HG03342 (cell line): ENCODE data around the gene CHAF1A.

Source experiments
- ATAC-seq: cut with Tn5 transposase; IDR thresholded peaks from one replicate; pipeline ENCODE4 v1.9.1; 2021; ENCODE audit warnings: mild to moderate bottlenecking, moderate library complexity; ENCODE audit not compliant: unreplicated experiment

Gene CHAF1A

DNA sequence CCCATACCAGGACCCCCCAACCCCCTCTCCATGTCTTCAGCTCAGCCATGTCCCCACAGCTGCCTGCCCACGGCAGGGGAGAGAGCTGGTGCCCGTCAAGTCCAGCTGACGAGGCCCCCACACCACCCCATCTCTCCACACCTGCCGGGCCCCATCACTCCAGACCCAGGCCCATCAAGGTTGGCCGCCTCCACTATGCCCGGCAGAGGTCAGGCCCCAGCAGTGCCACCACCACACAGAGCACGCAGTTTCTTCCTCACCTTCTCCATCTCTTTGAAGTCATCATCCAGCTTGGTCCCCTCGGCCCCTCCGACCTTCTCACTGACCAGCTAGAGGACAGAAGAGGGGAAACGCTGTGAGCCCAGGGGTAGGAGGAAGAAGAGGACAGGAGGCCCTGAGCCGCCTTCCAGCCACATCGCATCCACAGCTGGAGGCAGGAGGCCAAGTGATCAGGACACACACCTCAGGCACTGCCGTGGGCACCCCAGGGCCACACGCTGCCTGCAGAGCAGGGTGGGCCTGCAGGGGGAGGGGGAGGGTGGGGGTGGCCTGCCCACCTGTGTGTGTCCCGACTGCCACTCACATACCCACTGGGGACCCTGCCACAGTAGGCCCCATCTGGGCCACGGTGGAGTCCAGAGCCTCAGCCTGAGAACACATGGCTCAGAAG lies 35.6 kb upstream of the CHAF1A start:
- no peak for ATAC-seq

DNA sequence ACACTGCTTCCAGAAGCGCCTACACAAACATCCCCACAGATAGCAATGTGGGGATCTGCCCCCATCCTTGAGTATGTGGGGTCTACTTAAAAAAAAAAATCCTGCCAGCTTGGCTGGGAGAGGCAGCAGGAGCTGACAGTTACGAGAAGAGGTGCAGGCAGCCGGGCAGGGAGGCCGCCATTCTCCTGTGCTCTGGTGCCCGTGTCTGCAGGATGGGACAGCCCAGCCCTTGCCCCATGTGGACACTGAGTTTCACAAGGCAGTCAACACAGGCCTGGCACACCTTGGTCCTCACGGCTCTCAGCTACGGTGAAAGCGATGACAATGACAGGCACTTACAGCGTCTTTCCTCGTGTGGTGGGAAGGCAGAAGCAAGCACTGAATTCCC lies 35.1 kb upstream of the CHAF1A start:
- no peak for ATAC-seq

DNA sequence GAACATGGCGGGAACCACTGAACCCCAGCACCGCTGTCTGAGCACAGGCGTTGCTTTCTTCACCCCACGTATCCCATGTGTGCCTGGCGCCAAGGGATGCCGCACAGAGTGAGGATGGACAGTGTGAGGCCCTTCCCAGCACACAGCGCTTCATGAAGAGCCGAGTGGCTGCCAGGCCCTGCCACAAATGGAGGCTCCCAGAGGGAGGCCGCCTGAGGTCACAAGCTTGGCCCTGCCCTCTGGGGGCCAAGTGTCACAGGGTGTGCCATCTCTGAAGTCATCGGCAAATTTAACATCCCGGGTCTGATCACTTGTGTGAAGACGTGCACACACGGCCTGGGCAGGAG lies 34.7 kb upstream of the CHAF1A start:
- no peak for ATAC-seq

- no peak for ATAC-seq
Measured at GRCh38 chr19:4368128-4368820, 34.2 kb upstream of the CHAF1A start.

DNA sequence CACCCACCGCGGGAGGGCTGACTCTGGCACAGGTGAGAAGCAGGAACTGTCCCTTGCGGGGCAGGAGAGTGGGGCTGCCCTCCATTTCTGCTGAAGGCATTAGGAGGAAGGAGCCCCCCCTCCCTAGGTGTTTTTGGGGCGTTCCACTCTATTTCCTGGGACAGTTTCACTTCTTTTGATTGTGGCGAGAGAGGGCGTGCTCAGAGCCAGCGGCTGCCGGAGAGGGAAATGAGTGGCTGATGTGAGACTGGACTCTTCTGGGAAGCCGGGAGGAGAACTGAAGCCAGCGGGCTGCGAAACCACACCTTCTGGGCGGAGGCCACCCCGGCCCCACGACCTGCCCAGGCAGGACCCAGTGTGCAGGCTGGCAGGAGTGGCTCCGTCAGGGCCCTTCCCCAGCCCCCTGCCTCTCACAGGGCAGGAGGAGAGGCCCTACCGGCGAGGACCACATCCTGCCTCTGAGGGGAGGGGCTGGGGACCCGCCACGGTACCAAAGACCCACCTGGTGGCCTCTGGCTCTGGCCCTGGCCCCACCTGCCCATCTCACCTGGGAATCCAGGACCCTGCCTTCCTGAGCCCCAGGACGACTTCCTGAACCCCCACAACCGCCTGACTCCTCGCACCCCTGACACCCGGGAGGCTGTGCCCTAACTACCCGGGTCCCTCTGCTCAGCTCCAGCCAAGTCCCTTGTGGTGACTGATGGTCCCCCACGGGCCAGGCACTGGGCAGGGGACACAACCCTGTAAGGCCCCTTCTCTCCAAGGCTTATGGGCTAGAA lies 33.1 kb upstream of the CHAF1A start:
- ATAC-seq, result peak; percentile 43

GRCh38 chr19:4369888-4370260 lies 32.6 kb upstream of the CHAF1A start:
- peak; percentile 14 for ATAC-seq

GRCh38 chr19:4370418-4371041 lies 31.9 kb upstream of the CHAF1A start:
- ATAC-seq, result no peak

DNA sequence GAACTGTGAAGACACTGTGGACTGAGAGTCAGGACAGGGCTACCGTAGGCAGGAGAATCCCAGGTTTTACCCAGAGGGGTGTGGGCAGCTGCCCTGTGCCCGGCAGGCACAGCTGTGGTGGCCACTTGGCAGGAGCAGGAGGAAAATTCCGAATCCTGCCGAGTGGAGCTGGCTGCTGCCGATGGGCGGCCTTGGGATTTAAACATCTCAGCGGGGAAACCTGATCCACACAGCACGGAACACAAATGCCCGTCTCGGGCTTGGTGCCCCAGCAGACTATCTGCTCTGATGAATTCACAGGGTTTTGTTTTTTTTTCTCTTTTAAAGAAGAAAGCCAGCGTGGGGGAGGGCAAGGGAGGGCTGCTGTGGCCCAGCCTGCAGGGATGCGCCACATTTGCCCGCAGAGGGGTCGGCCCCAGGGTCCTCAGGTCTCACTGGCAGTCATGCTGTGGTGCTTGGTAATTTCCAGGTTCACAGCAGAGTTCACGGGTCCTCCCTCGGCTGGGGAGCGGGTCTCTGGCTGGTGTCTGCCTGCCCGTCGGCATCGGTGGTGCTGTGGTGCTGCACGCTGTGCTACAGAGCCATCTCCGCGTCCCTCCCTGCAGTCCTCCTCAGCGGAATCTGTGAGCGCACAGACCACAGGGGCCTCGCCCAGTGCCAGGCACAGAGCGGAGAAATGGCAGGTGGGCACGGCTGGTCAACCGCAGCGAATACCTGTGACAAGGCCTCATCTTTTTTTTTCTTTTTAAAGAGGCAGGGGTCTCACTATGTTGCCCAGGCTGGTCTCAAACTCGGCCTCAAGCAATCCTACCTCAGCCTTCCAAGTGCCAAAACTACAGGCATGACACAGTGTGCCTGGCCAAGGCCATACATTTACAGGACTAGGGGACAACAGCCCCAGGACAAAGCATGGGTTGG lies 30.9 kb upstream of the CHAF1A start:
- ATAC-seq, result no peak

GRCh38 chr19:4372165-4373012 lies 30.1 kb upstream of the CHAF1A start:
- ATAC-seq, result no peak

DNA sequence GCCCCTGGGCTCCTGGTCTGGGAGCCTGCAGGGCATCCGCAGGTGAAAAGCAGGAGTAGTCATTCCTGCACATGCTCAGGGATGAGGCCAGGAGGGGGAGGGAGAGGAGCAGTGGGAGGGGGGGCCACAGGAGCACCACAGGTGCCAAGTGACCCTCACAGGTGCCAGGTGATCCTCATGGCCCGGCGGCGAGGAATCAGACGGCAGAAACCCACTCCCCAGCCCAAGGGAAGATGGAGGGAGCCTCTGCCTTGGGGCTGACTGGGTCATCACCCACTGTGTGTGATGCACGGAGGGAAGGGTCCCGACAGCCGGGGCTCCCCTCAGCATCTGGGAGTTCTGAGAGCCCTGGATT lies 29.4 kb upstream of the CHAF1A start:
- no peak for ATAC-seq

DNA sequence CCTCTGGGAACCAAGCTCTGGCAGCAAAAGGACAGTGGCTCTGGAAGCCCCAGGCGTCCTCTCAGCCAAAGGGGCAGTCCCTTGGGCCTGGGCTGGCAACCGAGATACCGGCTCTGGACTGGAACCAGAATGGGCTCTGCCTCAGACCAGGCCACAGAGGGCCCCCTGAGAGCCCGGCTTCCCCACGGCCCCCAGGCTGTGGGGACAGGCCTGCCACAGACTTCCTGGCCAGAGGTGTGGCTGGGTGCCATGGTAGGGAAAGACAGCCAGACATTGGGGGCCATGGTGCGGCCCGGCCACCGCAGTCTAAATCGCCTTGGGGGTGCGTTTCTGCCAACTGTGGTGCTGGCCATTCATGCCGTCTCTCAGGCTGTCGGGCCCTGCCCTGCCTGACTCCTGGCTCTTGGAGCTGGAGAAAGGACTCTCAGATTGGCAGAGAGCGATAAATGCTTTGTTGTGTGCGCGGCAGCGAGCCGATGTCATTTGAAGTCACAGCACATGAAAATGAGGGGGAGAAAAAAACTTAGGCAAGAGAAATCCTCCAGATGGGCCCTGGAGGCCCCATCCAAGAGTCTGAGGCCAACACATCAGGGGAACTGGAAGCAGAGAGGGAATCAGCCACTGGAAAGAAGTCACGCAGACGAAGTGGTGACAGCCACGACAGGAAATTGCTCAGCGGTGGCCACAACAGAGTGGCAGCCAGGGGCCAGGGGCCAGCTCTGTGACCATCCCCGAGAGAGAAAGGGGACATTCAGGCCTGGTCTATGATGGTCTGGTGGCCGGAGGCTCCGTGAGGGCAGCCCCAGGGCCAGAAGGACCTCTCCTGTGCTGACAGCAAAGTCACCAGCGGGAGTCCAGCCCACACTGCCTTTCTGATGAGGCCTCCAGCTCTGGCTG lies 28.6 kb upstream of the CHAF1A start:
- ATAC-seq, result no peak

DNA sequence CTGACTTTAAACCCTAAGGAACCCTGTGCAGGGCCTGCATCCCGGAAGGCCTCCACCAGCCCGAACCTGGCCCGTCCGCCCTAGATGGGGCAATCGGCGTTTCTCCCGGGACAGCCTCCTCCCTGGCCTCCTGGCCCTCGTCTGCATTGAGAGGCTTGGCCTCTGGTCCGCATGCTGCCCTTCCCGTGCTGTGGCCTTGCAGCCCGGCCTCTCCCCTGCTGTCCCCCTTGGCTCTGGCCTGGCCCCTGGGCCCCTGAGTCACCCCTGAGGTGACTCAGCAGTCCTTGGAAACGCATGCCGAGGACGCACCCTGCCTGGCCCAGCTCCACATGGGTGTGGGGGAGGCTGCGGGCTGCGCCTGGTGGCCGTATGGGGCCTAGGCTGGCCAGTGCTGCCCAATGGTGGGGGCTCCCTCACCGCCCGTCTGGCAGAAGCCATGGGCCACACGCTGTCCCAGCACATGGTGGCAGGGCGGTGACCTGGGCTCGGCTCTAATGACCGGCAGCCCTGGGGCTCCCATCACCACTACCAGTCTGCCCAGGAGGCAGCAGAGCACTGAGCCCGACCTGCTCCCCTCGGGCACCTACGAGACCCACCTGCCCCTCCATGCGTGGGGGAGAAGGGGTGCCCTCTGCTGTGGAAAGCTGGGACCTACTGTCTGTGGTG lies 27.8 kb upstream of the CHAF1A start:
- no peak for ATAC-seq

DNA sequence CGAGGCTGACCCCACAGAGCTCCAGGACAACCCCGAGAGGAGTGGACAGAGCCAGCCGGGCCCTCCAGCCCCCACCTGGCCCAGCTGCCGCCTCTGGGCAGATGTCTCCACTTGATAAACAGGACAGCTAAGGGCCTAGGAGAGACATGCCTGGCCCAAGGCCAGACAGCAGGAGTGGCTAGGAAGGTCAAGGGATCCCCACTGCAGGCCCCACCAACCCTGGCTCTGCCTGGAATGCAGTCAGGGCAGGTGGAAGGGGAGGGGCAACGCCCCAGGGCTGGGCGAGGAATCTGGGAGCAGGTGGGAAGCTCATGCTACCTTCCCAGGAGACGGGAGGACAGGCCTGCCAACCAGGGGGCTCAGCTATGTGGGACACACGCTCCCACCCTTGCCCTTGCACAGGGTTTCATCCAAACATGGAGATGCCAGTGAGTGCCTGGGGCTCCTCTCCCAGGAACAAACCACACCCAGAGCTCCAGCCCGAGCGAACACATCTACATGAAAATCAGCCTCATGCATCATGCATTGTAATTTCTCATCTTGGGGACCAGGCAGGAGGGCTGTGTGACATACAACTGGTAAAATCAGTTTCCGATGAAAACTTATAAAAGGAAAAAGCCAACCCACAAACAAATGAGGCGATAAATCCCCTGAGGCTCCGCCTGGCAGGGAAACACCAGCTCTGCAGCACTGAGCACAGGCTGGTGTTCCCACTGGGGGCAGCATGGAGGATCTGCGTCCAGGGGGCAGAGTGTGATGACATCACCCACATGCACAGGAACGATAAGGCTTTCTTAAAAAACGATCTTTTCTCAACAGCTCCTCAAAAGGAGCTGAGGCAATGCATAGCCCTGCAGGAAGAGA lies 27.0 kb upstream of the CHAF1A start:
- ATAC-seq, result no peak

GRCh38 chr19:4376028-4376670 lies 26.3 kb upstream of the CHAF1A start:
- ATAC-seq, result no peak

DNA sequence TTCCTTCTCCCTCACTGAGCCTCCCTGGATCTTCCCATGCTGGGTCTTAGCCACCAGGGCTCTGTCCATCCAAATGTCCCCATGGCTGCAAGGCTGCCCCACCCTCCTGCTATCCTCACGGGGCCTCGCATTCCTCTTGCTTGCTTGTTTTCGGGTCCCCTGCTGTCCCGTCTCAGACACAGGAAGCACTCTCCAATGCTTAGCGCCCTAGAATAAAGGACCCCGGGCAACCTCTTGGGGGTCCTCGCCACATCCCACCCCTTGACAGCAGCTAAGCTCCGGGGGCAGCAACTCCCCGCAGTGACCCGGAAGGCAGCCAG lies 25.8 kb upstream of the CHAF1A start:
- no peak for ATAC-seq

DNA sequence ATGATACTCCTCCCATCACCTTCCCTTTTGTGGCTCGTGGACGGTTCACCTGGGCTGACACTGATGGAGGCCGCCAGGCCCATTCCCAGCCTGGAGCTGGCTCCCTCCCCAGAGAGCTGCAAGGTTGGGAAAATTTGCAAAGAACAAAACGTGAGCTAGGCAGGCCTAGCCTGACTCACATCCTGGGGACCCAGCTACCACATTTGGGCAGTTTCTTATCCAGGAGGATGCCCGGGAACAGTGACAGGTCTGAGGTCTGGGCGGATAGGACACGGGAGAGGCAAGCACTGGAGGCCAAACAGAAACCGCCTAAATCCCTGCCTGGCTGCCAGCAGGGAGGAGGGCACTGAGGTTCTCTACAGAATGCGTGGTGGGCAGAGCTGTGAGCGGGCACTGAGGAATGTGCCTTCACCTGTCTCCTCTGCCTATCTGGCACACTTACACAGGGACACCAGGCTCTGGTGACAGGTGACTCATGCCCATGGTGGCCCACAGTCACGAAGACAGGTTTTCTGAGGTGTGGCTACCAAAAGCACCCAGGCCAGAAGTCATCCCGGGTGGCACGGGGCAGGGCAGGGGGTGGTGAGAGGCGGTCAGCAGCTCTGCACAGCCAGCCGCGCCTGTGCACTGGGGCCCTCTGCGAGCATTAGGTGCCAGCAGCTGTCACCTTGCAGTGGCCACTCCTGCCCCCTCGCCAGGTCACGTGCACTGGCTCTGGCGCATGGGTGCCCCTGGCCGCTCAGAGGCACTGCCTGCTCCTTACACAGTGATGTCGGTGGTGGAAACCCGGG lies 25.3 kb upstream of the CHAF1A start:
- no peak for ATAC-seq
